Left lung (tissue), 10 donors: ENCODE data around the gene RNF5. TPM values are rescaled to one million over a fixed set of nuclear protein-coding genes. Genes with fewer than 3 reads are reported as not detected.
A peak's percentile ranks its signal among the peaks of the same experiment; 100 is the strongest.

ENCODE experiments used
- ATAC-seq: fragments of 200-7000 bp; cut with Tn5 transposase; one replicate; pipeline ENCODE4 v1.9.1; 2020; ENCODE audit warnings: moderate library complexity
- DNase-seq, 4 donors: peaks; one replicate each; pipeline ENCODE4 v3.0.0-alpha.2; 2013 to 2020
- H3K27ac ChIP-seq, 2 donors: fragments of 200-600 bp; sonication (generic) in 1 of 2; one replicate each; pipeline versions ENCODE4 v1.5.0 to v1.8.0; 2020 to 2021
- H3K27me3 ChIP-seq, 2 donors: fragments of 200-600 bp; sonication (generic) in 1 of 2; one replicate each; pipeline versions ENCODE4 v1.5.0 to v1.8.0; 2020 to 2021
- H3K36me3 ChIP-seq, 2 donors: fragments of 200-600 bp; sonication (generic) in 1 of 2; one replicate each; pipeline versions ENCODE4 v1.5.0 to v1.8.0; 2020 to 2021
- H3K4me1 ChIP-seq, 2 donors: fragments of 200-600 bp; one replicate each; pipeline ENCODE4 v1.8.0; 2021
- H3K4me3 ChIP-seq, 2 donors: fragments of 200-600 bp; sonication (generic) in 1 of 2; one replicate each; pipeline versions ENCODE4 v1.5.0 to v1.8.0; 2020 to 2021; ENCODE audit warnings: mild to moderate bottlenecking in 1 of 2
- H3K9me3 ChIP-seq, 2 donors: fragments of 200-600 bp; sonication (generic) in 1 of 2; one replicate each; pipeline versions ENCODE4 v1.5.0 to v1.8.0; 2020 to 2021
- intact Hi-C, 2 donors: fragments of 100-400 bp; cut with DNase I; formaldehyde crosslinking; loops; one replicate each; pipeline versions ENCODE4 v1.11.2 to v1.14.2; 2022
- polyA plus RNA-seq, 6 donors: library from polyadenylated mRNA; unstranded; fragments of 120-200 nt; gene quantifications; one replicate each; pipeline ENCODE4 v1.2.1, GENCODE V29; 2013; ENCODE audit not compliant: insufficient read length in 6 of 6
- total RNA-seq, 2 donors: library from RNA; stranded (reverse); fragmentation: NEBNext Ultra II Directional; extraction: Animal tissue kit (Norgen Biotek cat#: 25700); gene quantifications; one replicate each; pipeline ENCODE4 v1.2.1, GENCODE V29; 2021
- TF ChIP-seq, protein P1 (sequence below), 2 donors: fragments of 200-600 bp; sonication (generic) in 1 of 2; IDR thresholded peaks; one replicate each; pipeline versions ENCODE4 v1.5.0 to v1.8.0; 2021; ENCODE audit warnings: antibody characterized with exemption in 2 of 2
- donor health status: DM: no; HTN: yes; CAD: no.
- donor health status: DM: no; HTN: no; CAD: no.

Gene RNF5
- total and polyA plus RNA-seq, 8 donors: 43.9 to 81.5 (median 68.2) TPM

DNA sequence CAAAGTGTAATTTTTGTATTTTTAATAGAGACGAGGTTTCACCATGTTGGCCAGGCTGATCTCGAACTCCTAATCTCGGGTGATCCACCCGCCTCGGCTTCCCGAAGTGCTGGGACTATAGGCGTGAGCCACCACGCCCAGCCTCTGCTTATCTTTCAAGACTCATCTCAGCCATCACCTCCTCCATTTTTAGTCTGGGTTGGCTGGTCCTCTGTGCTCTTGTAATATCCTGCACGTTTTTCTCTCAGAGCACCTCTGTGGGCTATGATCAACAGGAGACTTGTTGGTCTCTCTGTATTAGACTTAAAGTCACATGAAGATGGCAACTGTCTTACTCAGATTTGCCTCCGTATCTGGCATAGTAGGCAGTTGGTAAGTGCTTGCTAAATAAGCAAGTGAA lies 38.1 kb downstream of the RNF5 start:
- TF ChIP-seq, protein P1, sequence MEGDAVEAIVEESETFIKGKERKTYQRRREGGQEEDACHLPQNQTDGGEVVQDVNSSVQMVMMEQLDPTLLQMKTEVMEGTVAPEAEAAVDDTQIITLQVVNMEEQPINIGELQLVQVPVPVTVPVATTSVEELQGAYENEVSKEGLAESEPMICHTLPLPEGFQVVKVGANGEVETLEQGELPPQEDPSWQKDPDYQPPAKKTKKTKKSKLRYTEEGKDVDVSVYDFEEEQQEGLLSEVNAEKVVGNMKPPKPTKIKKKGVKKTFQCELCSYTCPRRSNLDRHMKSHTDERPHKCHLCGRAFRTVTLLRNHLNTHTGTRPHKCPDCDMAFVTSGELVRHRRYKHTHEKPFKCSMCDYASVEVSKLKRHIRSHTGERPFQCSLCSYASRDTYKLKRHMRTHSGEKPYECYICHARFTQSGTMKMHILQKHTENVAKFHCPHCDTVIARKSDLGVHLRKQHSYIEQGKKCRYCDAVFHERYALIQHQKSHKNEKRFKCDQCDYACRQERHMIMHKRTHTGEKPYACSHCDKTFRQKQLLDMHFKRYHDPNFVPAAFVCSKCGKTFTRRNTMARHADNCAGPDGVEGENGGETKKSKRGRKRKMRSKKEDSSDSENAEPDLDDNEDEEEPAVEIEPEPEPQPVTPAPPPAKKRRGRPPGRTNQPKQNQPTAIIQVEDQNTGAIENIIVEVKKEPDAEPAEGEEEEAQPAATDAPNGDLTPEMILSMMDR (IDR thresholded peaks at IDR 0.05): no peak
- intact Hi-C loops: no loop called here
- Histone ChIP-seq H3K4me3 (no peak overlapping the region), H3K9me3 (no peaks in the 10 kb centered on the region), H3K36me3 (peaks cover 0 to 10% of the 10 kb centered on the region in 2 donors), H3K4me1 (no peaks in the 10 kb centered on the region), H3K27me3 (no peaks in the 10 kb centered on the region), H3K27ac (no peak overlapping the region)
- ATAC-seq (no peak), DNase-seq (no peak)

DNA sequence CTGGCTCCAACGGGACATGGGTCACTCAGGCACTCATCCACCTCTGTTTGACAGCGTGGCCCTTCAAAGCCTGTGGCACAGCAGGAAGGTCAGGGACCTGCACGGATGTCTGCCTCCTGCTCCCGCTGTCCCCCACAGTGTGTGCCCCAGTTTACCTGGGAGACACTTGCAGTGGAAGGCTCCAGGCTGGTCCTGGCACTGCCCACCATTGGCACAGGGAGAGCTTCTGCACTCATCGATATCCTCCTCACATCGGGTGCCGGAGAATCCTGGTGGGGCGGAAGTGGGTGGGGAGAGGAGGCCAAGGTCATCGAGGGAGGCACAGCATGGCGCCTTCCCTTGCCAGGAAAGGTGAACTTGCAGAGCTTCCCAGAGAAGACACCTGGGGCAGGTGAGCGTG lies 38.8 kb downstream of the RNF5 start:
- peaks cover 0 to 10% of the 10 kb centered on the region in 2 donors for H3K36me3 ChIP-seq
- DNase-seq (no peak), ATAC-seq (no peak)
- no peaks in the 10 kb centered on the region for H3K9me3 ChIP-seq
- H3K27me3 ChIP-seq: no peaks in the 10 kb centered on the region
- intact Hi-C loops: no loop called here
- TF ChIP-seq, protein P1 (IDR thresholded peaks at IDR 0.05): no peak
- peaks cover 0 to 4% of the 10 kb centered on the region in 2 donors for H3K4me1 ChIP-seq
- H3K4me3 ChIP-seq: no peak overlapping the region
- no peak overlapping the region for H3K27ac ChIP-seq

DNA sequence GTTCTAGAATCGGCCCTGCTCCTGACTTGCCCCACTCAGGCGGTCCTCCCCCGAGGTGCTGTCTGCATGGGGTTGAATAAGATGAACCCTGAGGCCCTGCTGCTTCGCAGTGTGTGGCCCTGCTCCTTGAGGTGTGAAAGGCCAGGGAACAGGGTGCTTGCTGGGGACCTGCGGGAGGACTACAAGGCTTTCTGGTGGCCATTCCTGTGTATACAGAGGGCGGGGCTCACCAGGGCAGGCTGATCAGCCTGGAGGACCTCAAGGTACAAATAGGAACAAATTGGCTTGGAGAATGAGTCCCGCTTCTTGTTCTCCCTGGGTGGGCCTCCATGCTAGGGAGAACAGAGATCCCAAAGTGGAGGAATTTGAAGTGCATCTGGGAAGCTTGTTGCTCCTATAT lies 40.0 kb downstream of the RNF5 start:
- peaks cover 0 to 5% of the 10 kb centered on the region in 2 donors for H3K4me1 ChIP-seq
- ATAC-seq: no peak
- H3K27me3 ChIP-seq: peaks cover 0 to 7% of the 10 kb centered on the region in 2 donors
- DNase-seq: no peak
- H3K36me3 ChIP-seq: peaks cover 0 to 10% of the 10 kb centered on the region in 2 donors
- intact Hi-C loops: no loop called here
- no peak overlapping the region for H3K4me3 ChIP-seq
- H3K9me3 ChIP-seq: no peaks in the 10 kb centered on the region
- TF ChIP-seq, protein P1 (IDR thresholded peaks at IDR 0.05): no peak
- H3K27ac ChIP-seq: no peak overlapping the region

DNA sequence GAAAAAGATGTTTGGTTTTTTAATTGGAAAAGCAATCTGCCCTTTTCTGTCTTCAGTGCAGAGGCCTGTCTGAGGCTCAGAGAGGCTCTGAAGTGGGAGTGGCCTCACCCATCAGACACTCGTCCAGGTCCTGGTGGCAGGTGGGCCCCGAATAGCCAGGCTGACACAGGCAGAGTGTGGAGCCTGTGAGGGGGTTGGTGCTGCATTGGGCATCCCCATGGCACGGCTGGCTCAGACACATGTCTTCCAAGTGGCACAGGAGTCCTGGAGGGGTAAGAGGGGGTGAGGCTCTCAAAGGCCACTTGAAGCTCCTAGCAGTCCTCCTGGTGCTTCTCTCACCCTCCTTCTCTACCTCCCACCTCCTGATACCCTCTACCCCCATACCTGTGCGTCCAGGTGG lies 41.8 kb downstream of the RNF5 start:
- intact Hi-C loops: no loop called here
- H3K4me1 ChIP-seq: peaks cover 0 to 5% of the 10 kb centered on the region in 2 donors
- H3K27me3 ChIP-seq: peaks cover 0 to 7% of the 10 kb centered on the region in 2 donors
- TF ChIP-seq, protein P1 (IDR thresholded peaks at IDR 0.05): no peak
- no peaks in the 10 kb centered on the region for H3K9me3 ChIP-seq
- DNase-seq (no peak), ATAC-seq (no peak)
- H3K27ac ChIP-seq: no peak overlapping the region
- H3K36me3 ChIP-seq: peaks cover 0 to 4% of the 10 kb centered on the region in 2 donors
- no peak overlapping the region for H3K4me3 ChIP-seq

DNA sequence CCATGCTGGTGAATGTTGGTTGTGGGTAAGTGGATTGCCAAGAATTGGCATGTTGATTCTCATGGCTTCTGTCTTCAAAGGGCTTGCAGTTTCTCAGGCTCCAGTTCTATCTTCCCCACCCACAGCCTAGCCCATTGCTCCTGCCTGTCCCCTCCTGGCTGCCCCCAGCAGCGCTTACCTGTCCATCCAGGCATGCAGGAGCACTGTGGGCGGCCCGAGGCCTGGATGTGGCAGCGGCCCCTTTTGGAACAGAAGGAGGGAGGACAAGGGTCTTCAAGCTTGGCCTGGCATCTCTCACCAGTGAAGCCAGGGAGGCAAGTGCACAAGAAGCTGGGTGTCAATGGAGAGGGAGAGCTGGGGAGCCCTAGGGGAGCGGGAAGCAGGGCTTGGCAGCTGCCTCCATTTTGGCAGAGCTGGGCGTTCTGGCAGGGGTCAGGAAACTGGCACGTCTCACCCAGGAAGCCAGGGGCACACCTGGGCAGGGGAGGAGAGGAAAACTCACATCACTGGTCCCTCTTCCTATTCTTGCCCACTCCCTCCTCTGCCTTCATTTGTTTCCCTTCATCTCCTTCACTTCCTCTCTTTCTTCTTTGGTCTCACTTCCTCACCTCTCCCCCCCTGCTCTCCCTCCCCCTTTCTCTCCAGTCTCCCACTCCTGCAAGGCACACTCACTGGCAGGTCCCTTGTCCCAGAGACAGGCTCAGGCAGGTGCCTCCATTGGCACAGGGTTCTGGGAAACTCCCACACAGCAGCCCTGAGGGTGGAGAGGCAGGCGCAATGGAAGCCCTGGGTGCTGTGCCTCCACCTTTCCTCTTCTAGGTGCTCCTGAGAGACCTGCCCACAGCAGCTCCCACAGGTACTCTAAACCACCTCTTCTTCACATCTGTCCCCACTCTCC lies 44.4 kb downstream of the RNF5 start:
- intact Hi-C loops: no loop called here
- Histone ChIP-seq H3K27me3 (peaks cover 0 to 7% of the 10 kb centered on the region in 2 donors), H3K4me1 (peaks cover 0 to 5% of the 10 kb centered on the region in 2 donors), H3K36me3 (peaks cover 0 to 4% of the 10 kb centered on the region in 2 donors), H3K4me3 (peak overlapping the region in 1 of 2 donors; percentile 37), H3K9me3 (no peaks in the 10 kb centered on the region), H3K27ac (peak overlapping the region; percentile 5 to 19)
- DNase-seq (no peak), ATAC-seq (no peak)
- TF ChIP-seq, protein P1 (IDR thresholded peaks at IDR 0.05): no peak
